ENCODE results near the gene PDXK. TPM values are rescaled to one million over a fixed set of nuclear protein-coding genes. Genes with fewer than 3 reads are reported as not detected.

Gene PDXK
- total and polyA plus RNA-seq, 2 of the 13 experiments (the other 11 are each of a cell fraction or from before 2014, with no cell fraction given) = 114 to 184 TPM

GRCh38 chr21:43790010-43790524, 71.1 kb downstream of the PDXK start:
- ATAC-seq = no peak
- peaks cover 45% of the 10 kb centered on the region for H3K79me2 ChIP-seq (ENCODE audit: insufficient read depth, low read length)
- WGBS (ENCODE audit: low lambda C conversion rate) = under 1% methylated on average over 13 of the region's 13 CpGs
- H4K20me1 ChIP-seq (ENCODE audit: insufficient read depth, low read length) = peaks cover 7% of the 10 kb centered on the region; the same call in 1 of the 2 replicates
- ChIA-PET CTCF (ENCODE audit: low intra/inter-chr PET ratio, low total read pairs) (interaction anchor here (0.9 kb wide), 1 partner anchor 186 kb away, joined by 4 read pairs; no protein-coding TSS in a partner anchor), POLR2A (interaction anchor here (0.7 to 2.7 kb wide), 3 partner anchors 12 to 130 kb away, joined by 3 to 21 read pairs (median 4); no protein-coding TSS in a partner anchor)
- H3K9ac ChIP-seq (ENCODE audit: insufficient read depth, low read depth, low read length) = peak overlapping the region; percentile 80
- H3K9me3 ChIP-seq (ENCODE audit: low read length) = no peaks in the 10 kb centered on the region
- no peak overlapping the region for H2AFZ ChIP-seq (ENCODE audit: low read length)
- no TSS peak for BruUV-seq (replicated peaks)
- no peak for DNase-seq (ENCODE audit: low spot score)
- H3K4me3 ChIP-seq (replicated peaks in 1 of 3; ENCODE audit: insufficient read depth in 1 of 3, low read depth in 2 of 3, low read length in 3 of 3) = peak overlapping the region; percentile 75 to 95 (median 86)
- H3K27me3 ChIP-seq (ENCODE audit: control insufficient read depth in 1 of 2, insufficient read depth in 2 of 2, low read length in 2 of 2) = no peaks in the 10 kb centered on the region; a peak in 1 of 5 replicates
- H3K27ac ChIP-seq (ENCODE audit: extremely low read length, insufficient read depth, low read length) = peak overlapping the region; percentile 58
- peaks cover 12% of the 10 kb centered on the region for H3K4me1 ChIP-seq (ENCODE audit: insufficient read depth, low read length)
- no peak for FAIRE-seq
- intact Hi-C loops (cut with micrococcal nuclease; ENCODE audit: unreplicated experiment) = no loop called here
- H3K4me2 ChIP-seq (ENCODE audit: low read depth, low read length) = peak overlapping the region; percentile 84
- peaks cover 20 to 40% of the 10 kb centered on the region in 2 experiments for H3K36me3 ChIP-seq (replicated peaks in 1 of 2; ENCODE audit: control insufficient read depth in 1 of 2, insufficient read depth in 2 of 2, low read length in 2 of 2)
- in situ Hi-C loops (cut with HindIII; ENCODE audit: extremely low pct_ligation_motif_present, low pct_unique_long_range_greater_than_20kb) = no loop called here
- TF ChIP-seq SOX13 (IDR thresholded peaks at IDR 0.05) = no peak
- TF ChIP-seq SOX13 (CRISPR knock-in tag; conservative IDR thresholded peaks at IDR 0.05 in 1 of 2, IDR thresholded peaks at IDR 0.05 in 1 of 2) = no peak
- TF ChIP-seq REXO4 (CRISPR knock-in tag; IDR thresholded peaks at IDR 0.05; ENCODE audit: borderline replicate concordance) = no peak
- TF ChIP-seq SKI (IDR thresholded peaks at IDR 0.05; ENCODE audit: partially characterized antibody) = no peak
- TF ChIP-seq ZSCAN29 (CRISPR knock-in tag; conservative IDR thresholded peaks at IDR 0.05) = 0 out of 2 replicates have a peak, but pooled peaks have one; percentile 7
- no peak for TF ChIP-seq GTF3A (CRISPR knock-in tag; conservative IDR thresholded peaks at IDR 0.05)
- TF ChIP-seq SNAPC2 (CRISPR knock-in tag; IDR thresholded peaks at IDR 0.05) = no peak
- 0 out of 2 replicates have a peak, but pooled peaks have one; percentile 76 for TF ChIP-seq ZNF816 (CRISPR knock-in tag; IDR thresholded peaks at IDR 0.05; ENCODE audit: borderline replicate concordance)
- TF ChIP-seq THAP7 (CRISPR knock-in tag; IDR thresholded peaks at IDR 0.05) = no peak
- TF ChIP-seq ZNF317 (CRISPR knock-in tag; IDR thresholded peaks at IDR 0.05) = 0 out of 2 replicates have a peak, but pooled peaks have one; percentile 61
- no peak for TF ChIP-seq CREBL2 (CRISPR knock-in tag; IDR thresholded peaks at IDR 0.05; ENCODE audit: borderline replicate concordance)
- TF ChIP-seq NCOA2 (CRISPR knock-in tag; IDR thresholded peaks at IDR 0.05) = no peak
- no peak for TF ChIP-seq CREM (IDR thresholded peaks at IDR 0.05)
- no peak for TF ChIP-seq CREM (CRISPR knock-in tag; IDR thresholded peaks at IDR 0.05)
- TF ChIP-seq RCOR2 (CRISPR knock-in tag; IDR thresholded peaks at IDR 0.05) = 0 out of 2 replicates have a peak, but pooled peaks have one; percentile 18
- TF ChIP-seq ZMYM3 (CRISPR knock-in tag; IDR thresholded peaks at IDR 0.05) = 0 out of 2 replicates have a peak, but pooled peaks have one; percentile 41
- no peak for TF ChIP-seq U2AF2 (IDR thresholded peaks at IDR 0.05; ENCODE audit: low read depth, low read length)
- TF ChIP-seq FUBP1 (CRISPR knock-in tag; IDR thresholded peaks at IDR 0.05; ENCODE audit: borderline replicate concordance) = 0 out of 2 replicates have a peak, but pooled peaks have one; percentile 49
- no peak for TF ChIP-seq ZNF770 (CRISPR knock-in tag; IDR thresholded peaks at IDR 0.05)
- TF ChIP-seq SNRNP70 (IDR thresholded peaks at IDR 0.05; ENCODE audit: low read depth, low read length) = no peak

Data from HepG2 (cell line).